NCI-H128 (cell line): ENCODE measurements around the gene CD101.

Source experiments
- DNase-seq: peaks from one replicate; lab custom pipeline; 2025; ENCODE audit not compliant: unreplicated experiment; lab: John Stamatoyannopoulos, UW

The CD101 gene

DNA sequence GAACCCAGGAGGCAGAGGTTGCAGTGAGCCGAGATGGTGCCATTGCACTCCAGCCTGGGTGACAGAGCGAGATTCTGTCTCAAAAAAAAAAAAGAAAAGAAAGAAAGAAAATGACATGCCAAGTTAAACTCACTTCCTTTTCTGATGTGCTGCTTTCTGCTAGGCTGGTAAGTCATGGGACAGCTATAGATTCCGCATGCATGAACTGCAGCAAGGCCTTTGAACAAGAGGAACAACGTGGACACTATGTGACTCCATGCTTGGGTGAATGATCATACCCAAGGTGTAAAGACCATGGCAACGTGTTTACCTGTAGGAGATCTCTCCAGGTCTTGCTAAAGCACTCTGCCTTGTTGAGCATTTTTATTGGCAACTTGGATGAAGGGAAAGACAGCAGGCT is 48.3 kb downstream of the CD101 start:
- no peak for DNase-seq

DNA sequence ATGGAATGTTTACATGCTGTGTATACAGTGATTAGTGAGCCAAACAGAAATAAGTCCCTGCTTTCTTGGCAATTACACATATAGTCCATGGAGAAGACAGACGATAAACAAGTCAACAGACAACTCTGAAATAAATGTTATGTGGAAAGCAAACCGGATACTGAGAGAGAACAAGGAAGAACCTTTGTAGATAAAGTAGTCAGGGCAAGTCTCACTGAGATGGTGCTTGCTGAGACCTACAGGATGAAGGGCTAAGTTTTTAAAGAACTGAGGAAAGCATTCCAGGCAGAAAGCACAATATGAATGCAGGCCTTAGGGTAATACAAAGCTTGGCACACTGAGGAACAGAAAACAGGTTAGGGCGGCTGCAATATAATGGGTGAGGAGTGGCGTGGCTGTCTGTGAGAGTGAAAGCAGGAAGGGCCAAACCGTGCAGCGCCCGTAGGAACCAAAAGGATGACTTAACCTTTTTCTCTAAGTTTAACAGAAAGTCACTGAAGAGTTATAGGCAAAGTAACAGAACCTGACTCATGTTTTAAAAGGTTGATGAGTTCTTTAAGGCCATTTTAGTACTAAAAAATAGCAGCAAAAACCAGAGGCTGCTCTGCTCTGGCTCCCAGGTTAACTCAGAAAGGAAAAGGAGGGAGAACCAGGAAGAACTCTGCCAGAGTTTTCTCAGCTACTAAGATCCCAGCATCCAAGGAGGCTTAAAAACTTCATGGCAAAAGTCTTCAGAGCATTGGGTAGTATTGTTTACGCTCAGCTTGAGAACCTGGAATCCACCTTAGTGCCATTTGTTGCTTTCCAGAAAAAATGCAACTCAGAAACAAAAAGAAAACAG is 49.9 kb downstream of the CD101 start:
- no peak for DNase-seq

DNA sequence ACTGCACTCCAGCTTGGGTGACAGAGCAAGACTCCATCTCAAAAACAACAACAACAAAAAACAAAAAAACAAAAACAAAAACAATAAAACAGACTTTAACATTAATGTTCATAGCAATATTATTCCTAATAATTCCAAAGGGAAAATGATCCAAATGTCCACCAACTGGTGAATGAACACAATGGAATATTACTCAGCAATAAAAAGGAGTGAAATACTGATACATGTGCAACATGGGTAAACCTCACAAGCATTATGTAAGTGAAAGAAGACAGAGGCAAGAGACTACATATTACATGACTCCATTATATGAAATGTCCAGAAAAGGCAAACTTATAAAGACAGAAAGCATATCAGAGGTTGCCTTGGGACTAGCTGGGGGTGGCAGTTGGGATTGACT is 52.5 kb downstream of the CD101 start:
- no peak for DNase-seq

DNA sequence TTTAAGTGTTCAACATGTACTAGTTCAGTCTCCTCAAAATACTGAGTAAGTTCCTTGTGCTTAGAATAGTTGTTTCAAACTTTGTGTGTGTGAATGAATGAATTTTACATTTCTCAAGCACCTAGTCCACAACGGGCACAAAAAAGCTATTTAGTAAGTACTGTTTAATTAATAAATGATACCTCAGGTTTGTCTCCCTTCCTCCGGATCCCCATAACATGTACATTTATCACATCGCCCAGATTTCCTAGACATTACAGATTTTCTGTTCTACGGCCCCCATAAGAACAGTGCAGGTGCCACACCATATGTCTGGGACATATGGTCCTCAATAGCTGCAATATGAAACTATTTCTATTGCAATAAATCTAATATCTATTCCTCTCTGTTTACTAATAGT is 57.2 kb downstream of the CD101 start:
- DNase-seq, result no peak

DNA sequence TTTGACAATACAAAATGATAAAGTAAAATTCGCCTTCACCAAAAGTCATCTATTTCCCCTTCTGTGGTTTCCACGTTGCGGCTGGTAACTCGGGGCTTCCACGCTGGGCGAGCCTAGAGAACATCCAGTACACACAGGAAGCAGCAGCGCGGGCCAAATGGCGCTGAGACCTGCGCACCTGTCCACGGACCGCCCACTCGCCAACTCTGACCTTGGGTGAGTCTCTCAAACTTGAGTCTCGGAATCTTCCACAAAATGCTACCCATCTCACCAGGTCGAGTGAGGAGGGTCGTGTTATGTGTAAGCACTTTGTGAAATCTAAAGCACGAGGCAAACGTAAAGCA is 57.7 kb downstream of the CD101 start:
- DNase-seq, result no peak

DNA sequence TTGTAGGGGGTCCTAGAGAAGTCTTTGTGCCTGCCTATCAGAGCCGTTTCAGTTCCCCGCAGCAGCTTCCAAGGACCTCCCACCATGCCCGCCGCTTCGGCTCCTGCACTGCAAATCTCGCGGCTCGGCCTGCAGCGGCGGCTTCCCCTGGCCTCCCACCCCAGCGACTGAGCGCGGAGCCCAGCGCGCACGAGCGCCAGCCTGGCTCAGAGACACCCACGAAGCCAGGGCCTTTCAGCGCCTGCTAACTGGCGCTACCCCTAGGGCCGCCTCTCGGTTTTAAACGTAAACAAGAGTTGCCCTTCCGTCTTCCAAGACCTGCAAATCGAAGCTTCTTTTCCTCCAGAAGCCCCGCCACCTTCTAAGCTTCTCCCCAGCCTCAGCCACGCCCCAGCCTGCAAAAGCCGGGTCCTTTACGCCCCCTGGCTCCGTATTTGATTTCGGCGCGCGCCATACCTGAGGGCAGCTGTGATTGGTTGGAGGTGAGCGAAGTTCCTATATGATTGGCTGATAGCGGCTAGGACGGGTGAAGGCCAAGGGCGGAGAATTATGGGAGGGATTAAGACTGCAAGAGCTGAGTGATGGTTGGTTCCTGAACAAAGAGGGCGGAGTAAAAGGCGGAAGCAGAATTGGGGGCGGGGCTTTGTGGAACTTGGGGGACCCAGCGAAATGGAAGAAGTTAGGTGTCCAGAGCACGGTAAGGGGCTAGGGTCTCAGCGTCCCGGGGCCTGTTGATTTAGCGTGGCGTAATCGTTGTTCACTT is 58.3 kb downstream of the CD101 start, which contains the start of gene TTF2:
TTF2 (plus strand) TSS at position 649 of the 763 bp plus-strand sequence; CDS start at position 670, 21 bp downstream.
- DNase-seq, result peak; percentile 96

DNA sequence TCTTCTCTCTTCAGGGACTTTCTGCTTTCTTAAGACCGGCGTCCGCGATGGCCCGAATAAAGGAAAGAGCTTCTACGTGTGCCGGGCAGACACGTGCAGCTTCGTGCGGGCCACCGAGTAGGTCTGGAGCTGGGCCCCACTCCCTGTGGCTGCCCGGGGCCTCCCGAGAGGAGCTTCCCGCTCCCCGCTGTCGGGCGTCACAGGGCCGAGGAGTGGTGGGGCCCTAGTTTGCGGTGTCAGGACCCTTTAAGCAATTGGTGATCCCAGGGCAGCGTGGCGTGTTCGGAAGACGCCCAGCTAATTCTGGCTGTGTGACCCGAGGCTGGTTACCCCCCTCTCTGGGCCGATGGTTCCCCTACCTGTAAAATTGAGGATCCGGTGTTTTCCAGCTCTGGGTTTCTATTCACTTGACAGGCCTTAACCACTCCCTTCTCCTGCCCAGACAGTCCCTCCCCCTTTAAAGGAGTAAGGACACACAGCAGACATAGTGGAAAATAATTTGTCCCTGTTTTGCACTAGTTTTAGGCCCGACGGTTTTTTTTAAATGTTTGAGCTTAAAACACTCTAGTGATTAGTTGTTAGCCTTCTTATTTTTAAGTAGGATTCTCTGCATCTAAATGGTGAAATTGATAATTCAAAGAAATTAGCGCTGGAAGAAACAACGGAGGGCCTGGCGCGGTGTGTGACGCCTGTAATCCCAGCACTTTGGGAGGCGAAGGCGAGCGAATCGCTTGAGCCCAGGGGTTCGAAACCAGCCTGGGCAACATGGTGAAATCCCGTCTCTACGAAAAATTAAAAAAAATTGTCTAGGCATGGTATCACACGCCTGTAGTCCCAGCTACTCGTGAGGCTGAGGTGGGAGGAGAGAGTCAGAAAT is 59.1 kb downstream of the CD101 start:
- DNase-seq, result no peak

DNA sequence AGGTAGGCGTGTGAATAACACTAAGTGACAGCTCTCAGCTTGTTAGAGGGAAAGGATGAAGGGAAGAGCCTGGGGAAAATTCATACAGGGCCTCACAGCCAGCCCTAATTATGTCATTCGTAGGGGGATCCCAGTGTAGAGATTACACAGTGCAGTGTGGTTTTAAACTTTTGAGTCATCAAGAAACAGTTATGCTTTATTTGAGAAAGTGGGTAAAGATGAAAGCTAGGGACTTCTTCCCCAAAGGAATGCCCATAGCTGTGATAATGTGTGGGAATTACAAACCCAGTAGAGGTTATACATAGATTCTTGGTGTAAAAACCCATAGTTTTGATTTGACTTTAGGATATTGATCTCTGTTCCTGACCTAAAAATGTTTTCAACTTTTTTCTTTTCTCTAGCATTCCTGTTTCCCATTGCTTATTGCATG is 60.4 kb downstream of the CD101 start:
- no peak for DNase-seq

DNA sequence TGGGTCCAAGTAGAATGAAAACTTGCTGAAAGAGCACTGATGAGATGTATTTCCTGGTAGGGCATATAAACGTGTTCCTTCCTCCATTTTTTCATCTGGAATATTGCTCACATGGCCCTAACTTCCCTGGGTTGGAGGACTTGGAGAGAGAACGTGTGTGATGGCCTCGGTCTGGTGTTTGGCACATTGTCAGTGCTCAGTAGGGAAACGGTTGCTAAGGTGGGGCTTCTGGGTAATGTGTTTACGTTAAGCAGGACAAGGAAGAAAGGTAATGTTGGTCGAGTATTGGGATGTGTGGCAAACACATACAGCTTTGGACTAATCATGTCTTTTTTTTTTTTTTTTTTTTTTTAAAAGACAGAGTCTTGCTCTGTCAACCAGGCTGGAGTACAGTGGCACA is 64.8 kb downstream of the CD101 start:
- DNase-seq, result no peak

DNA sequence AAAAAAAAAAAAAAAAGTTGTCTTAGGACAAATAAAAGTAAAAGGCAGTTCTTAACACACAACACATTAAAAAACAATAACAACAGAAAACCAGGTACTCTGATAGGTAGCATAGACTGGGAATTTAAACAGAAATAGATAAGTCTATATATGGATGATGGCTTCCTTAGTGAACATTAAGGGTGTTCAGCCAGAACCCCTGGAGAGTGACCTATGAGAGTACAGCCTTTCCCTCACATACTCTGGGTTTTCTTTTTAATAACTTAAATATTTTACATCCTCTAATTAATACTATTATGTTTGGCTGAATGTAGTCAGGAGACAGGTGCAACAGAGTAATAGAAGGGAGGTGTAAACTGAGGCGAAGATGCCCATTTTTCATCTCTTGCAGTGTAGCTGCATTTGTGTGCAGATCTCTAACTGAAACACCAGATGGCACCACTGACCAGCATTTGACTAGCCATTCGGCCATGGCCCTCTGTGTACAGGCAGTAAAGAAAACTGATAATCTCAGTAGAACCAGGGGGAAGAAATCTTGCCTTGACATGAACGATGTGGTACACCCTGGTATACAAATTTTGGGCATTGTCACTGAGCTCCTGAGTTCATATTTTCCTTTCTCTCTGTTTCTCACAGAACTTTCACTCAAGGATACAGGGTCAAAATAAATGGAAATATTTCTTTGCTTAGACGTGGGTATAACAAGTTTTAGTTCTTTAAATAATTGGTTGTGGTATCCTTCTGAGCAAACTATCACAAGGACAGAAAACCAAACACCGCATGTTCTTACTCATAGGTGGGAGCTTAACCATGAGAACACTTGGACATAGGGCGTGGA is 66.2 kb downstream of the CD101 start:
- peak; percentile 12 for DNase-seq

DNA sequence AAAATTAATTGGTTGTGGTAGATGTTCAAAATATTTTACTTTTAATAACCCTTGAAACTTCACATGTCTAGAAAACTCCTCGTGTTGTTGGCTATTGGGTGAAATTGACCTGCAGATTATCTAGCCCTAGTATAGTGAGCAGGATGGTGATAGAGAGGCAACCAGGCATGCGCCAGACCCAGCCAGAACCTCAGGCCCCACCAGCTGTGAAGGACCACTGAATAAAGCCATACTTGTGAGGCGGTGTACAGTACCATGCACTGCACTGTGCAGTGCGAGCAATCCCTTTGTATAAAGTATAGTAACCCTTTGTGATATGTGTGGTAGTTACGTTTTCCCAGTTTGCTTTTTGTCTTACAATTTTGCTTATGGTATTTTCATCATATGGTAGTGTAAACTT is 67.0 kb downstream of the CD101 start:
- DNase-seq, result no peak

DNA sequence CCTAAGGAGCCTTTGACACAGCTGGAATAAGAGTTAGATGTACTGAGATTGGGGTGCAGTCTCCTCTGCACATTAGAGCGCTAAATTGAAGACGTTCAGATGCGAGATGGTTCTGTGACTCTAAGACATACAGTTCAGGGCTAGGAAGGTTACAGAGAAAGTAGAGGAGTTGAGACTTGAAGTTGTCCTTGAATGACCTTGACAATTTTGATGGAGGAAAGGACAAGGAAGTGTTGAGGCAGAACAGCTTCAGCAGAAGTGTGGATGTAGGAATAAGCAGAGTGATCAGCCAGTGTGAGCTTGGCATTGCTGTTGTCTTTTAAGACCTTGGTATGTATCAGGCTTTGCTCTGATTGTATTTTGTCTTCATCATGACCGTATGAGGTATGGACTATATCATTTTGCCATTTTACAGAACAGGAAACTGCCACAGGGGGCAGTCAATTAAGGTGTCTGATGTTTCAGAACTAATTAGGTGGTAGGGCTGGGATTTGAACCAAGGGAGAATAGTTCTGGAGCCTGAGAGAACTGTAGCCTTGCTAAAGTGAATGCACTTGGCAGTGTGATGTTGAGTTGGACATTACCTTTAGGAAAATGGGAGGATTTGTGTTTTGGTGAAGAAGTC is 67.8 kb downstream of the CD101 start:
- DNase-seq, result no peak

DNA sequence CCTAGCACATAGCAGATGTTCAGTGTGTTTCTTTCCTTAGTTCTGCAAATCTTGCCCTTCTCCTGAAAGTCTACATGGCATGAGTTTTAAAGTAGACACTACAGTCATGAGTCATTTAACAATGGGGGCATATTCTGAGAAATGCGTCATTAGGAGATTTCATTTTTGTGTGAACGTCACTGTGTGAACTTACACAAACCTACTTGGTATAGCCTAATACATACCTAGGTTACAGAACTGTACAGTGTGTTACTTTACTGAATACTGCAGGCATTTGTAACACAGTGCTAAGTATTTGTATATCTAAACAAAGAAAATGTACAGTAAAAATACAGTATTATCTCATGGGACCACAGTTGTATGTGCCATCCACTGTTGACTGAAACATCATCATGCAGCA is 68.6 kb downstream of the CD101 start:
- DNase-seq, result no peak

DNA sequence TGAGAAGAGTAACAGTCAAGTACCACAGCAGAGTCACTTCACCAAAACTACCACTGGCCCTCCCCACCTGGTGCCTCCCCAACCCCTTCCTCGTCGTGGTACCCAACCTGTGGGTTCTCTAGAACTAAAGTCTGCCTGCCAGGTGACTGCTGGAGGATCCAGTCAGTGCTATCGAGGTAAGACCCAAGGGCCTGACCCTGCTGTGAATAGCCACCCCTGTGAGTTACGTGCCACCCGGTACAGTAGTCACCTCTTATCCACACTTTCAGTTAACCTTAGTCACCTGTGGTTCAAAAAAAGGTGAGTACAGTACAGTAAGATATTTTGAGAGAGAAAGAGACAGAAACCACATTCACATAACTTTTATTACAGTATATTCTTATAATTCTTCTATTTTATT is 75.1 kb downstream of the CD101 start:
- no peak for DNase-seq

DNA sequence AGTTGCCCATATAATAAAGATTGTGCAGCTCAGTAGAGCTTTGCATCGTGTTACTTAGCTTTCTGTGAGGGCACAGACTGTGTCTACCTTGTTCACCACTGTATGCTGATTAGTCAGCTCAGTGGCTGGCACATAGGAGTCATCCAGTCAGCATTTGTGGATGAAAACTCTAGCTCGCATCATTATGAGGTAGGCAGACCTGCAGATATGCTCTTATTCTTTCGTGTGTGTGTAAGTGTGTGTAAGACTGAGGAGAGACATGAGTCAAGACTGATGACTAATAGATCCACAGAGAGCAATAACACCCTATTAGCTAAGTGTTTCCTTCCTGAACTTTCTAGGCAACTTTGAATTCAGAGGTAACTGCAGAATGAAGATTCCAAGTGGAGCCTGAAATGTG is 75.7 kb downstream of the CD101 start:
- DNase-seq, result no peak

DNA sequence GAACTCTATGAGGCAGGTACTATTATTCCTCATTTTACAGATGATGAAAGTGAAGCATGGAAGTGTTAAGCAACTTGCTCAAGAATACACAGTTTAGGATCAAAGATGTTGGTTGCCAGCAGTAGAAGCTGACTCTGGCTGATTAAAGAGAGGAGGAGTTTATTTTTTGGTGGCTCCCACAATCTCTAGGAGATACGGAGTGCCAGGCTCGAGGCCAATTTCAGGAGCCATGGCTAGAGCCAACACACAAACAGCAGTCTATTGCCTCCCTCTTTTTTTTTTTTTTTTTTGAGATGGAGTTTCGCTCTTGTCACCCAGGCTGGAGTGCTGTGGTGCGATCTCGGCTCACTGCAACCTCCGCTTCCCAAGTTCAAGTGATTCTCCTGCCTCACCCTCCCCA is 78.2 kb downstream of the CD101 start:
- no peak for DNase-seq

DNA sequence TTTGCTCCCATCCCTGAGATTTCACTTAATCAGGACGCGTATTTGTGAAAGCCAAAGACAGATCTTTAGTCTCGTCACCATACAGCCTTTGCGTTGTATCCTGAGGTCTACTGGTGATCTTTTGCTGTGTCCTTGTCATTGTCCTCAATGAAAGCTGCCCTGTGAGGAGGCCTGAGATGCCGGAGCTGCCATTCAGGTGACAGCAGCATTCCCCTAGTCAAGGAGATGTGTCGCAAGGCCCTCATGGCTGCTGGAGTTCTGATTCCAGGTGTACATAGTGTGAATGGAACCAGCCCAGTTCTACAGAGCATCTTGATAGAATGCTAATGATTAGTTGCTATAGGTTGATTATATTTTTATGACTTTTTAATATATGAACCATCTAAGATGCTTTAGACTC is 82.7 kb downstream of the CD101 start:
- no peak for DNase-seq
